GM19025 (cell line): ENCODE measurements around the gene RIC8A.

Source experiments
- ATAC-seq: cut with Tn5 transposase; IDR thresholded peaks from one replicate; pipeline ENCODE4 v1.9.1; 2021; ENCODE audit warnings: mild to moderate bottlenecking, low read depth, moderate library complexity; ENCODE audit not compliant: unreplicated experiment

The RIC8A gene

DNA sequence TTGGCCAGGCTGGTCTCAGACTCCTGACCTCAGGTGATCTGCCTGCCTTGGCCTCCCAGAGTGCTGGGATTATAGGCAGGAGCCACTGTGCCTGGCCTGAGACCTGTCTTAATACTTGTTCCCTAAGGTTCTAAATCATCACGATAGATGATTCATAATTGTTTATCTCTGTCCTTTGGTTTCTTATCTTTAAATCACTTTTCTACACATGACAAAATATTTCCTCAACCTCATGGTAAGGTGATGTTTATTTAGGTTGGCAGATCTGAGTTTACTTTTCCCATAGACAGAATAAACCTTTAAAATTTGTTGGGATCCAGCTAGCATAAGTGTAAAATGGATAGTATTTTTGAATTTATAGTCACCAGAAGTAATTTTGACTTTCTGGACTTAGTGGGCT lies 32.8 kb downstream of the RIC8A start:
- ATAC-seq = no peak

DNA sequence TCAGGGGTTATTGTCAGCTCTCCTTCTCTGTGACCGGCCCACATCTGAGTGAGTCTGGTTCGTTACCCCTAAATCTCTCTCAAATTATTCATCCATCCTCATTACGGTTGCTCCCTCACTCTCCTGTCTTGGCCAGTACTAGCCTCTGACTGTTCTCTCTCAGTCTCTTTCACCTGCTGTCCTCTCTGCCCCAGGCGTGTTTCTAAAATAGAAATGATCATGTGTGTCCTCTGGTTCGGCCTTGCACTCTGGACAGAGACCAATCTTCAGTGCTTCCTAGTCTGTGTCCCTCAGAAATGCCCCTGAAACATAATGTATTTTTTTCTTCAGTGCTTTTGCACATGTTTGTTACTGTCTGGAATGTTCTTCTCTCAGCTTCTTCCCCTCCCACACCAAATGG lies 34.1 kb downstream of the RIC8A start:
- ATAC-seq = no peak

DNA sequence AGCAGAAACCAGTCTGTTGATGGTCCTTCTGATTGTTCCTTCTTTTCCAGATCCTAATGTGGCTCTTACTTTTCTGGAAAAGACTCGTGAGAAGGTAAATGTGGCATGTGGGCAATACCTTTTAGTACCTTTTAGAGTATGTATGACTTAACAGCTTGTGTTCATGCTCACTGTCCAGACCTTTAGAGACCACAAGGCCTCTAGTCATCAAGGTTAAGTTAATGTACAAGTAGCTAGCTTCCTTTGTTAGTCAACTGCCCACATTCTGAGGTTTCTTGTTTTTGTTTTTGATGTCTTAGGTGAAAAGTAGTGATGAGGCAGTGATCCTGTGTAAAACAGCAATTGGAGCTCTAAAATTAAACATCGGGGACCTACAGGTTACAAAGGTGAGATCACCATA lies 36.9 kb downstream of the RIC8A start:
- ATAC-seq = no peak

DNA sequence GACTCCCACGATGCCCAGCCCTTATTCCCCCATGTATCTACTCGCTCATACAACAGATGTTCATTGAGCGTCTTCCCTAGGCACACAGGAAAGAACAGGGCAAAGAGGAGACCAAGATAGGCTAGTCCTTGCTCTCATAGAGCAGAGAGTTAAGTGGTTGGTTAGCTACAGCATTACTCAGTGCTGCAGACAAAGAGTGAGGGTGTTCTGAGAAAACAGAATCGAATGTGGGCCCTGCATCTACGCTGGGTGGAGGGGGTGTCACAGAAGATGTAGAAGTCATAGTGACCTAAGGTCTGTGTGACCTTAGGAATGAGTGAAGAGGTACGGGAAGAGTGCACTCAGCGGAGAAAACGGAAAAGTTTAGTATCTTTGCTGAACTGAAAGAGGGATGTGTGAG lies 41.6 kb downstream of the RIC8A start:
- ATAC-seq = no peak

DNA sequence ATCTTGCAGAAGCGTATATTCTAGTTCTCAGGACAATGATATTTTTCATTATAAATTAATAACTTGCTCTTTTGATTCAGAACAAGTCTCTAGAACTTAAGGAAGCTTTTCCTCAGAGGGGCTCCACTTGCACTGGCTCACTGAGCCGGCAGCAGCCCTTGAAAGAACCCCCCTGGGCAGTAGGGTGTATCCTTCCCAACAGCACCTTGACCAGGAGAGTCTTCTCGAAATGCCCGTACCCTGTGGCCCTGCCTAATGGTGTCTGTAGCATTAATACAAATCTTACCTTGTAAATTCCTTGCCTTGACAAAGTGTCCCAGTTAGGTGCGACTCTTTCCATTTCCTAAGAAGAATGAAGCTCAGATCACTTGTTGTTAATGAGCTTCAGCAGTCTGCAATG lies 42.8 kb downstream of the RIC8A start:
- ATAC-seq = no peak

DNA sequence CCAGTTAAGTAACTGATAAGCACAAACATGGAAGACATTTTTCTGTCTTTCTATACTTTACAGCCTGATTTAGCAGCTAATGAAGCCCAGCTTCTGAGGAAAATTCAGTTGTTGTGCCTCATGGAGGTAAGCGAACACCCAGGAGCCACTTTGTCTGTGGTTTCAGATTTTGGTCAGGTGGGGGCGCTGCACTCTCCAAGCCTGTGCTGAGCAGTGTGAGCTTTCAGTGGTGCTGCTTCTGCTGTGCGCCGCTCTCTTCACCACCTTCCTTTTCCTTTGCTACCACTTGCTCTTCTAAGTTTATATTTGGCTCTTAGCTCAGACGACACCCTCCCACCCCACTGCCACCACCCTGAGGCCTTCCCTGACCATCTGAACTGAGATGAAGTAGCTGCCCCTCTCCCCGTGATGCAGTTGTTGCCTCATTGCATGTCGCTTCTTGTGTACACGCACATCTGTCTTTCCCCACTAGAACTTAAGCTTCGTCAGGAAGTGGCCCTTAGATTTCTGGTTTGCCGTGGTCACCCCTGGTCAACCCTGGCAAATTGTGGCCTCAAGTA lies 43.3 kb downstream of the RIC8A start:
- ATAC-seq = no peak

DNA sequence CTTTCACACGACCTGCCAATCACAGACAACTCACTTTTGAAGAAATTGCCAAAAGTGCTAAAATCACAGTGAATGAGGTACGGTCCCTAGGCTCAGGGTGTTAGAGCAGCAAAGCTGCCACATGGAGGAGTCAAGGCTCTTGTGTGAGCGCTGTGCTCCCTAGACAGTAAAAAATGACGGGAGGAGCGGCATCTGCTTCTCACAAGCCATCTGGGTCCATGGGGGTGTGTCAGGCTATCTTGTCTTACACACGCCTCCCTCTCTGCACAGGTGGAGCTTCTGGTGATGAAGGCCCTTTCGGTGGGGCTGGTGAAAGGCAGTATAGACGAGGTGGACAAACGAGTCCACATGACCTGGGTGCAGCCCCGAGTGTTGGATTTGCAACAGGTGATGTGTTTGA lies 44.0 kb downstream of the RIC8A start:
- ATAC-seq = no peak

DNA sequence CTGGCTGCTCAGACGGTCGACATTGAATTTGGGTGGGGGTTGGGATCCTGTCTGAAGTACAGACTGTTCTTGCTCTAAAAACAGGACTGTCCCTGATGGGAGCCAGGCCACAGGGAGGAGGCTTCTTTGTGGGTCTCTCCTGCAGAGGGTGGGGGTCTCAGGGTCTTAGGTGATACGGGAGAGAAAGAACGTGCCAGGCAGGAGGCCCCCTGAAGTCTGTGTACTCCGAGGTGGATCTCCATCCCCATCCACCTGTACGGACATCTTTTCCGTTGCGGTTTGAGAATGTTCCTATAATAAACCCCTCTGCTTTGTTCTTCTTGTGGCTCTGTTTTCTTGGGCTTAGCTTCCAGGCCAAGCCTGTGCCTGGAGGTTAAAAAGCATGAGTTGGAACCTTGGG lies 45.2 kb downstream of the RIC8A start:
- no peak for ATAC-seq

DNA sequence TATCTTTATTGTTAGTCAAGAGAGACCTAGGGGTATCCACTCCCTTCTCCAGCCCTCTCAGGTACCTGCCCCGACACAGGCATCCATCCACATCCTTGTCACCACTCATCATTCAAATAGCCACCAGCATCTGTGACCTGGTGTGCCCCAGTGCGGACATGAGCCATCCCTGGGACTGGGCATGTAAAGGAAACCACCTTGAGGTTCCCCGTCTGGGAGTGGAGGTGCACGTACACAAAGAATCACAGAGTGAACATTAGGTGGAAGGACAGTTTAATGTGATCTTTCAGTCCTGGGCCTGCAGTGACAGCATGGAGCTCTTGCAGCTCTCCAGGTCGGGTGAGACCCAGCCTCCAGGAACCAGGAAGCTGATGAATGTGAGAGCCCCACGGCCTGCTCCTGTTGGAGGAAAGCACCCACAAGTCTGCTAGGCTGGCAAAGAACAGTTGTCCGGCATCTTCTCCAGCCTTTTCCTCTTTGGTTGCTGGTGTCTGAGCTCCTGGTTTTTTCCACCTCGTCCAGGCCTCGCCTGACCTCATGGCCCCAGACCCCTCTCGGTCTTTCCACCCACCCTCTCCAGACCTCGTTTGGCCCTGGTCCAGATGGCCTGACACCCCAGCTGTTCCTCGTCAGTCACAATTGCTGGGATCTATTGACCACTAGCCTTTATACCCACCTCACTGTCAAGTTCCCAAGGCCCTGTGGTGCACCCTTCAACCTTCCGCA lies 45.8 kb downstream of the RIC8A start:
- ATAC-seq = no peak

DNA sequence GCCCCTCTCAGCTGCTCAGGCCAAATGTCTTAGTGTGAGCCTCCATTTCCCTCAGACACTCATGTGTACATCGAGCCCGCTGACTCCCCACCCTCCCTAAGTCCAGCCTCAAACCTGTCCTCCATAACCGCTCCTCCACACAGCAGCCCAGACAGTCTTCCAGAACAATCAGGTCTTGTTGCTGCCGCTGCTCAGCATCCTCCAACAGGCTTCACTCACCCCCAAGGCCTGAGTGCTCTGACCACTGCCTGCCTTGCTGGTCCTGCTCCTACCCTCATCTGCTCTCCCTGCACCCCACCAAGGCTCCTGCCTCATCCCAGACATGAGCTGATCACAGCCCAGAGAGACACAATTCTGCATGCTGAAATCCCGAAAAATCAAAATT lies 46.4 kb downstream of the RIC8A start:
- ATAC-seq = no peak

DNA sequence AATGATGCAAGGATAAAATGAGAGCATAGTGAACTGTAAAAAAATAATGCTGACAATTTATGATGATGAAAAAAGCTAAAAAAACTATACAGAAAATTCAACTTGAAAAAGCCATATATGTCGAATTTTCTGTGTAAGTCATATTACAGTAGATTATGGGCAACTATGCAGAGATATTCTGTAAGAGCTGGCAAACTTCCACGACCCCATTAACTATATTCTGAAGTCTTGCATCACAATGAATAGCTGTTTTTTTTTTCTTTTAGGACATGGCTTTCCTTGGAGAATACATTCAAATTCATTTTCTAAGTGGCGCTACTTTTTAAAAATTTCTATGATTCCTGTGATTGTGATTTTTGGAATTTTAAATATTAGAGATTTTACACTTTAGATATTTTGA lies 47.7 kb downstream of the RIC8A start:
- no peak for ATAC-seq

DNA sequence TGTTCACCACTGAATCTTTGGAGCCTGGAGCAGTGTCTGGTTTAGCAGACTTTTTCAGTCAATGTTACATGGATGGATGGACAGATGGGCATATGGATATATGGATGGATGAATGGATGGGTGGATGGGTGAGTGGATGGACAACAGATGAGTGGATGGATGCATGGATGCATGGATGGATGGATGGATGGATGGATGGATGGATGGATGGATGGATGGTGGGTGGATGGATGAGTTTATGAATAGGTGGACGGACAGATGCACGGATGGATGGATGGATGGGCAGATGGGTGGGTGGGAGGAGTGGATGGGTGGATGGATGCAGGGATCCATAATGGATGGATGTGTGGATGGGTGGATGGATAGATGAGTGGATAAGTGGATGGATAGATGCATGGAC lies 48.3 kb downstream of the RIC8A start:
- no peak for ATAC-seq

DNA sequence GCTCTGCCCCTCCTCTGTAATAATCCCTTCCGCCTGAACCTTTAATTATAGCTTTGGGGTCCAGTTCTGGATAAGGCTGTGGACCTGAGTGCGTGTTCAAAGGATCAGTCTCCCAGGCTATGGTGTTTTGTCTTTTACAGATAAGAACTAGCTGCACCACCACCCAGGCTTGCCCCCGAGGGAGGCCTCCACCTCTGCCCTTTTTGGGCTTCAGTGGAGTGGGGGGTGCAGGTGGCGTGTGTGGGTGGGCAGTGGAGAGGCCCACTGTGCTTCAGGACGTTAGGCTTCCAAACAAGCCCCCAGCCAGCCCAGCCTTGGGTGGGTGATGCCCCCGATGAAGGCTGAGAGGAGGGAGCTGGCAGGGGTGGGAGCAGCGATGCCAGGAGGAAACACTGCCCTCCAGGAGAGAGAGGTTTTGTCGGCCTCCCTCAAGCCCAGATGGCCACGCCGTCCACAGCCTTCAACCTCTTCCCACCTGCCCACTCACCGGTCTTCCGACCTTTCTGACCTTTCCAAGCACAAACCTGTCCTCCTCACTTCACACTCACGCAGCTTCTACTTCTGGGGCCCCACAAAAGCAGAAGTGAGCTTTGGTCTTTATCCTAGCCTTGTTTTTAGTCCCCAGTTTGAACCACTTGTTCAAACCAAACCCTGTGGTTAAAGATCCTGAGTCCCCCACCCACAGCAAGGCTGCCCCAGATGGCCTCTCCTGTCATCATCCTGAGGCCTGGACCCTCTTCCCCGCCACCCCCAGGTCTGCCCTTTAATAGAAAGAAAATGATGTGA lies 49.6 kb downstream of the RIC8A start:
- no peak for ATAC-seq

DNA sequence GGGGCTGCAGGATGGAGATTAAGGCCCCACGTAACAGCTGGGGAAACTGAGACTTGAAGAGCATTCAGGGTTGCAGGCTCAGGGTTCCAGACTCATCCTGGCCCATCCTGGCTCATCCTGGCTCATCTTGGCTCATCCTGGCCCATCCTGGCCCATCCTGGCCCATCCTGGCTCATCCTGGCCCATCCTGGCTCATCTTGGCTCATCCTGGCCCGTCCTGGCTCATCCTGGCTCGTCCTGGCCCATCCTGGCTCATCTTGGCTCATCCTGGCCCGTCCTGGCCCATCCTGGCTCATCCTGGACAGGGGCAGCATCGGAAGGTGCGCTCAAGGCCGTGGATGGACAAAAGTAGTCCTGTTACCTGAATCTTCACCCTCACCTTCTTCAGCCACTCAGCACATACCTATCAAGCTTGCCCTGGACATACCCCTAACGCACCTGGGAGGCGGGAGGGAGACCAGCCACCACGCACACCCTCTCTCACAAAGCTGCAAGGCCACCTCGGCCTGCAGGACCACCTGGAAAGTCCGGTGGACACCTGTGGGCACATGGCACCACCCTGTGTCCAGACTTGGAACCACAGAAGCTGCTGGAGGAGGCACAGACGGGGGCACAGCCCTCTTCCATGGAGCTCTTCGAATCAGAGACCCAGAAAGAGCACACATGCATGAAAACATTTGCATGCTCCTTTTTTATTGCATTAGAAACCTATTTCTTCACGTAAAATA lies 50.4 kb downstream of the RIC8A start:
- no peak for ATAC-seq

DNA sequence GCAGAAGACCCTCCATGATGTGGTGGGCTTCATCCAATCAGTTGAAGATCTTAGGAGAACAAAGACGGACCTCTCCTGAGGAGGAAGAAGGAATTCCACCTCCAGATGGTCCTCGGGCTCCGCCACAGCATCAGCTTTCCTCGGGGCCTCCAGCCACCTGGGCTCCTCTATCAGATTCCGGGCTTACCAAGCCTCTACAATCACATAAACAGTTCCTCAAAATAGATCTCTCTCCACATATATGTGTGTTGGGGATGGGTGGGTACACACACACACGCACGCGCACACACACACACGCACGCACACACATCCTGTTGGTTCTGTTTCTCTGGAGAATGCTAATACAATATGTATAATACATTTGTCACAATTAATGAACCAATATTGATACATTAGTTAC lies 51.9 kb downstream of the RIC8A start:
- ATAC-seq = no peak

DNA sequence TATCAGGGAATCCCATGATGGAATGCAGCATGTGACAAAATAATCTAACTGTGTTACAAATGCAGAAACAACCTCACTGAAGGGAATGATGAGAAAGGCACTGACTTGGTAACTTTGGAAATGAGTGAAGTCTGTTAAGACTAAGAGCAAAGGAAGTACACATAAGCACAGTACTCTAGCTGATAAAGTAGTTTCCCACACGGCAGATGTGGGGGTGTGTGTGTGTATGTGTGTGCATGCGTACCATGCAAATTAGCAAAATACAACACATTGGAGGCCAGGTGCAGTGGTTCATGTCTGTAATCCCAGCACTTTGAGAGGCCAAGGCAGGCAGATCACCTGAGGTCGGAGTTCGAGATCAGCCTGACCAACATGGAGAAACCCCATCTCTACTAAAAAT lies 54.1 kb downstream of the RIC8A start:
- no peak for ATAC-seq
